GM23338 (cell line): ENCODE data around the gene SCTR.

ENCODE experiments used
- CREB1 ChIP-seq: fragments of 250-450 bp; sonication (Bioruptor Pico); IDR thresholded peaks from 2 replicates; pipeline ENCODE4 v1.5.0; 2020; ENCODE audit warnings: low read depth, mild to moderate bottlenecking, moderate library complexity
- EZH2 ChIP-seq: fragments of 200-600 bp; sonication (generic); IDR thresholded peaks from one replicate; pipeline ENCODE4 v1.8.0; 2017; ENCODE audit warnings: antibody characterized with exemption, mild to moderate bottlenecking, low read depth; ENCODE audit not compliant: unreplicated experiment
- EZH2phosphoT487 ChIP-seq: fragments of 200-600 bp; sonication (generic); IDR thresholded peaks from one replicate; pipeline ENCODE4 v1.8.1; 2018; ENCODE audit warnings: antibody characterized with exemption; ENCODE audit not compliant: unreplicated experiment
- POLR2AphosphoS5 ChIP-seq: IDR thresholded peaks from 2 replicates; pipeline ENCODE4 v1.6.1; 2016; ENCODE audit warnings: antibody characterized with exemption, low read depth
- REST ChIP-seq: IDR thresholded peaks from one replicate; pipeline ENCODE4 v1.6.1; 2018; ENCODE audit warnings: antibody characterized with exemption; ENCODE audit not compliant: unreplicated experiment
- STAT1 ChIP-seq: IDR thresholded peaks from one replicate; pipeline ENCODE4 v1.6.1; 2016; ENCODE audit warnings: antibody characterized with exemption; ENCODE audit not compliant: unreplicated experiment
- TF ChIP-seq, protein P1 (sequence below), 2 experiments: fragments of 200-600 bp in 1 of 2; sonication (generic) in 1 of 2; conservative IDR thresholded peaks; 2 replicates each; pipeline versions ENCODE4 v1.5.1 to v1.6.1; 2016 to 2017; ENCODE audit warnings: antibody characterized with exemption in 2 of 2, low read depth in 2 of 2, mild to moderate bottlenecking in 2 of 2, moderate library complexity in 1 of 2

- no peak for TF ChIP-seq POLR2AphosphoS5
- peak; percentile 67 for TF ChIP-seq EZH2
- TF ChIP-seq, protein P1, sequence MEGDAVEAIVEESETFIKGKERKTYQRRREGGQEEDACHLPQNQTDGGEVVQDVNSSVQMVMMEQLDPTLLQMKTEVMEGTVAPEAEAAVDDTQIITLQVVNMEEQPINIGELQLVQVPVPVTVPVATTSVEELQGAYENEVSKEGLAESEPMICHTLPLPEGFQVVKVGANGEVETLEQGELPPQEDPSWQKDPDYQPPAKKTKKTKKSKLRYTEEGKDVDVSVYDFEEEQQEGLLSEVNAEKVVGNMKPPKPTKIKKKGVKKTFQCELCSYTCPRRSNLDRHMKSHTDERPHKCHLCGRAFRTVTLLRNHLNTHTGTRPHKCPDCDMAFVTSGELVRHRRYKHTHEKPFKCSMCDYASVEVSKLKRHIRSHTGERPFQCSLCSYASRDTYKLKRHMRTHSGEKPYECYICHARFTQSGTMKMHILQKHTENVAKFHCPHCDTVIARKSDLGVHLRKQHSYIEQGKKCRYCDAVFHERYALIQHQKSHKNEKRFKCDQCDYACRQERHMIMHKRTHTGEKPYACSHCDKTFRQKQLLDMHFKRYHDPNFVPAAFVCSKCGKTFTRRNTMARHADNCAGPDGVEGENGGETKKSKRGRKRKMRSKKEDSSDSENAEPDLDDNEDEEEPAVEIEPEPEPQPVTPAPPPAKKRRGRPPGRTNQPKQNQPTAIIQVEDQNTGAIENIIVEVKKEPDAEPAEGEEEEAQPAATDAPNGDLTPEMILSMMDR (conservative IDR thresholded peaks at IDR 0.05; ENCODE audit: low read depth in 2 of 2): no peak
- TF ChIP-seq CREB1: no peak
- no peak for TF ChIP-seq EZH2phosphoT487
- TF ChIP-seq REST: no peak
- no peak for TF ChIP-seq STAT1
Observed at GRCh38 chr2:119523383-119523951, 816 bp downstream of the SCTR start.
